ENCODE results near the gene MACROD1. TPM values are rescaled to one million over a fixed set of nuclear protein-coding genes. Genes with fewer than 3 reads are reported as not detected.

The MACROD1 gene
- total RNA-seq, 1 donor from 2014 or later = 26.5 TPM

DNA sequence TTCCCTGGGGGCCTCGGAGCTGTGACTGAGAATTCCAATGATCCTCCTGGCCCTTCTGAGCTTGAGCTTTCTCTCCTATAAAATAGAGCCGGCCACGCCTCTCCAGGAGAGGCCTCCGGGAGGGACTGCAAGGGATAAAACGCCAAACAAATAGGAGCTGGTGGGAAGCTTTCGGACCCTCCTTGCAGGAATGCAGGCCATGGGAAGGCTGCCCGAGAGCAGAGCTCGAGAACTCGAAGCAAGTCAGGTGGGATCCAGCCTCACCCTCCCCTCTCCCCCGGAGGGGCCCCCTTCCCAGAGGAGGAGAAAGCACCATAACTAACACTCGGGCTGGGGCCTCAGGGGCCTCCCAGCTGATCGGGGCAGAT is 95.6 kb downstream of the MACROD1 start:
- Histone ChIP-seq H3K36me3 (no peaks in the 10 kb centered on the region), H3K27ac (no peak overlapping the region), H3K4me1 (no peaks in the 10 kb centered on the region), H3K27me3 (no peaks in the 10 kb centered on the region), H3K9me3 (no peaks in the 10 kb centered on the region), H3K4me3 (no peak overlapping the region)
- intact Hi-C loops (cut with DNase I) = no loop called here
- DNase-seq (ENCODE audit: low spot score in 2 of 2) = no peak
- no peak for TF ChIP-seq CTCF (IDR thresholded peaks at IDR 0.05)

GRCh38 chr11:64069401-64070313 is 96.3 kb downstream of the MACROD1 start:
- Histone ChIP-seq H3K27ac (no peak overlapping the region), H3K4me3 (no peak overlapping the region), H3K36me3 (no peaks in the 10 kb centered on the region), H3K4me1 (no peaks in the 10 kb centered on the region), H3K27me3 (no peaks in the 10 kb centered on the region), H3K9me3 (no peaks in the 10 kb centered on the region)
- no peak for TF ChIP-seq CTCF (IDR thresholded peaks at IDR 0.05)
- DNase-seq (ENCODE audit: low spot score in 2 of 2) = no peak
- intact Hi-C loops (cut with DNase I) = no loop called here

DNA sequence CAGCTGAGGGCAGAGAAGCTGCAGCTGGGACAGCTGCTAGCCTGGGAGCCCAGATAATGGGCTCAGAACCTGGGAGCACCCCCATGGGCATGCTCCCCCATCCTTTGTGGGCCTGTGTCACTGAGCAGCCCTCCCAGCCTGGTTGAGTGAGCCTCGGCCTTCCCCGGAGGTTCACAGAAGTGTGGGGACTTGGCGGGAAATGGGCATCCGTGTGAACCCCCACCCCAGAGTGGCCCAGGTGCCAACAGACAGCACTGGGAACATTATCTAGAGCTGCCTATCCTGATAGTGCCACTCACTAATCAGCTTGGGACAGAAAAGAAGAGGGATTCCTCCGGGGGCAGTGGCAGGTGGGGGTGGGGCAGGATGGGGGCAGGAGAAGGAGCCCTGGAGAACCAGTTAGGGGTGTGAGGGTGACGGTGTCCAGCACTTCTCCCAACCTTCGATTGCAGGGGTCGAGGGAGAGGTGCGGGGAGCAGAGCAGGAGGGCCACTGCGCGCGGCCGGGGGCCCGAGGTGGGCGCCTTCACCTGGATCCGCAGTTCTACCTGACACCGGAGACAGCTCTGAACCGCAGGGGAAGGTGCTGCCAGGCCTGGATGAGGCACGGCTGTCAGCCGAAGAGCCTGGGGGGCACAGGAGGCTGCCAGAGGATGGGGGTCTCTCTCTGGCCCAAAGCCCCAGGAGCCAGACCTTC is 97.1 kb downstream of the MACROD1 start:
- Histone ChIP-seq H3K4me3 (no peak overlapping the region), H3K4me1 (no peaks in the 10 kb centered on the region), H3K27me3 (no peaks in the 10 kb centered on the region), H3K36me3 (no peaks in the 10 kb centered on the region), H3K27ac (no peak overlapping the region), H3K9me3 (no peaks in the 10 kb centered on the region)
- TF ChIP-seq CTCF (IDR thresholded peaks at IDR 0.05) = no peak
- DNase-seq (ENCODE audit: low spot score in 2 of 2) = no peak
- intact Hi-C loops (cut with DNase I) = no loop called here

DNA sequence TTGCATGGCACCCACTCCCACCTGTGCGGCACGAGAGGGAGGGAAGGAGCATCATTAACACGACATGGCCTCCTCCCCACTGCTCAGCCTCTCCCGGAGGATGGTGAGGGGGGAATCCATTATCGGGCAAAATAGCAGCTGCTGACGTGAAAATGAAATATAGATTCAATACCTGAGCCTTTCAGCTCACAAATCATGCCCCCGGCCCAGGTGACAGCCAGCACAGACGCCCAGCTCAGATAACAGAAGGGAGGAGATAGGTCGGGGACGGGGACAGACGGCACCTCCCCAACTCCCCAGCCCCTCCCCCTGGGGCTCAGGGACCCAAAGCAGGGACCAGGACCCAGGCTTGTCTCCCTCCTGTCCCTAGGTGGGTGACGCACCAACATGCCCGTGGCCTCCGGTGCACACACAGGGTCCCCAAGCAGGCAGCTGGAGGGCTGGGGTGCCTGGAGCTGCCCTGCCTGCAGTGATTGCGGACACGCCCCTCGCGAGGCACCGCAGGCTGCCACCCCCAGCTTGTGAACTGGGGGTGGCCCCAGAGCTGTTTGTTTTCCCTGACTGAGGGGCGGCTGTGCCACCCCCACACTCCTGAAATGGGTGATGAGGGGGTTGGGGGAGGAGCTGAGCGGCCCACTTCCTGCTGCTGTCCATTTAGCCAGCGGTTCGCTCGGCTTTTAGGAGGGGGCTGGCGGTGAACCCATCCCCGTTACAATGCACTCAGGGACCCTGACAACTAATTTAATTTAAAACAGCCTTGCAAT is 98.5 kb downstream of the MACROD1 start:
- H3K4me1 ChIP-seq = no peaks in the 10 kb centered on the region
- intact Hi-C loops (cut with DNase I) = no loop called here
- H3K36me3 ChIP-seq = no peaks in the 10 kb centered on the region
- H3K9me3 ChIP-seq = no peaks in the 10 kb centered on the region
- H3K4me3 ChIP-seq = no peak overlapping the region
- no peak for DNase-seq (ENCODE audit: low spot score in 2 of 2)
- H3K27me3 ChIP-seq = no peaks in the 10 kb centered on the region
- no peak for TF ChIP-seq CTCF (IDR thresholded peaks at IDR 0.05)
- no peak overlapping the region for H3K27ac ChIP-seq

- no peaks in the 10 kb centered on the region for H3K27me3 ChIP-seq
- H3K4me3 ChIP-seq = no peak overlapping the region
- H3K4me1 ChIP-seq = peaks cover 0 to 6% of the 10 kb centered on the region in 2 donors
- no peaks in the 10 kb centered on the region for H3K9me3 ChIP-seq
- intact Hi-C loops (cut with DNase I) = no loop called here
- DNase-seq (ENCODE audit: low spot score in 2 of 2) = no peak
- no peak for TF ChIP-seq CTCF (IDR thresholded peaks at IDR 0.05)
- no peaks in the 10 kb centered on the region for H3K36me3 ChIP-seq
- no peak overlapping the region for H3K27ac ChIP-seq
Observed at GRCh38 chr11:64065712-64066111, 100.2 kb downstream of the MACROD1 start.

Measured in ascending aorta (tissue), 2 donors.